LNCaP clone FGC (cell line): Measurements from ENCODE around the gene DPH6.

ENCODE experiments used
- DNase-seq: peaks from one replicate; pipeline ENCODE4 v3.0.0-alpha.2; 2011; ENCODE audit warnings: low read depth
- H3K4me3 ChIP-seq: 2 replicates; pipeline ENCODE4 v1.5.1; 2011; ENCODE audit warnings: mild to moderate bottlenecking, low read depth, low read length, control low read depth
- CTCF ChIP-seq: IDR thresholded peaks from 2 replicates; pipeline ENCODE4 v1.5.1; 2012; ENCODE audit warnings: mild to moderate bottlenecking; ENCODE audit not compliant: control insufficient read depth, insufficient read depth; ENCODE audit errors: extremely low read depth

Gene DPH6

GRCh38 chr15:35479423-35479822 is 66.5 kb downstream of the DPH6 start:
- no peak overlapping the region for H3K4me3 ChIP-seq
- no peak for DNase-seq
- no peak for TF ChIP-seq CTCF

GRCh38 chr15:35477312-35478262 is 68.4 kb downstream of the DPH6 start:
- H3K4me3 ChIP-seq, result no peak overlapping the region
- no peak for TF ChIP-seq CTCF
- DNase-seq, result no peak

- DNase-seq, result no peak
- H3K4me3 ChIP-seq, result no peak overlapping the region
- no peak for TF ChIP-seq CTCF
Observed at GRCh38 chr15:35471024-35471423, 74.9 kb downstream of the DPH6 start.

GRCh38 chr15:35470441-35470840 is 75.5 kb downstream of the DPH6 start:
- no peak for TF ChIP-seq CTCF
- DNase-seq, result no peak
- H3K4me3 ChIP-seq, result no peak overlapping the region

- H3K4me3 ChIP-seq, result no peak overlapping the region
- TF ChIP-seq CTCF, result no peak
- no peak for DNase-seq
Observed at GRCh38 chr15:35466476-35466875, 79.5 kb downstream of the DPH6 start.

- no peak for DNase-seq
- TF ChIP-seq CTCF, result no peak
- no peak overlapping the region for H3K4me3 ChIP-seq
Observed at GRCh38 chr15:35465783-35466182, 80.2 kb downstream of the DPH6 start.

GRCh38 chr15:35460616-35461015 is 85.3 kb downstream of the DPH6 start:
- no peak overlapping the region for H3K4me3 ChIP-seq
- DNase-seq, result no peak

More at GRCh38 chr15:35460616-35461015, 85.3 kb downstream of the DPH6 start:
- TF ChIP-seq CTCF, result no peak
